ENCODE measurements around the gene P2RY8. TPM values are rescaled to one million over a fixed set of nuclear protein-coding genes. Genes with fewer than 3 reads are reported as not detected.
"Not testable (repeated sequence)": the region's sequence is repeated elsewhere in the genome, so short reads cannot be mapped to it uniquely, and the experiment has no call there.

Gene P2RY8
- total RNA-seq, 4 donors from 2014 or later: 0.36 to 1.1 (median 0.62) TPM

DNA sequence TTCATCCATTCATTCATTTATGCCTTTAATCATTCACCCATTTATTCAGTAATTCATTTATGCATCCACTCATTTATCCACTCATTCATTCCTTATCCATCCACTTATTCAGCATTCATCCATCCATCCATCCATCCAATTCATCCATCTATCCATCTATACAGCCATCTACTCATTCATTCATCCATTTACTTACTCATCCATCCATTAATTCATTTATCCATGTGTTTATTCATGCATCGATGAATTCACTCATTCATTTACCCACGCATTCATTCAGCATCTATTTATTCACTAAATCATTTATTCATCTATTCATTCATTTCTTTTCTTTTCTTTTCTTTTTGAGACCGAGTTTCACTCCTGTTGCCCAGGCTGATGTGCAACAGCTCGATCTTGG lies 10.4 kb downstream of the P2RY8 start:
- TF ChIP-seq, protein P1, sequence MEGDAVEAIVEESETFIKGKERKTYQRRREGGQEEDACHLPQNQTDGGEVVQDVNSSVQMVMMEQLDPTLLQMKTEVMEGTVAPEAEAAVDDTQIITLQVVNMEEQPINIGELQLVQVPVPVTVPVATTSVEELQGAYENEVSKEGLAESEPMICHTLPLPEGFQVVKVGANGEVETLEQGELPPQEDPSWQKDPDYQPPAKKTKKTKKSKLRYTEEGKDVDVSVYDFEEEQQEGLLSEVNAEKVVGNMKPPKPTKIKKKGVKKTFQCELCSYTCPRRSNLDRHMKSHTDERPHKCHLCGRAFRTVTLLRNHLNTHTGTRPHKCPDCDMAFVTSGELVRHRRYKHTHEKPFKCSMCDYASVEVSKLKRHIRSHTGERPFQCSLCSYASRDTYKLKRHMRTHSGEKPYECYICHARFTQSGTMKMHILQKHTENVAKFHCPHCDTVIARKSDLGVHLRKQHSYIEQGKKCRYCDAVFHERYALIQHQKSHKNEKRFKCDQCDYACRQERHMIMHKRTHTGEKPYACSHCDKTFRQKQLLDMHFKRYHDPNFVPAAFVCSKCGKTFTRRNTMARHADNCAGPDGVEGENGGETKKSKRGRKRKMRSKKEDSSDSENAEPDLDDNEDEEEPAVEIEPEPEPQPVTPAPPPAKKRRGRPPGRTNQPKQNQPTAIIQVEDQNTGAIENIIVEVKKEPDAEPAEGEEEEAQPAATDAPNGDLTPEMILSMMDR (IDR thresholded peaks at IDR 0.05 in 4 of 5, conservative IDR thresholded peaks at IDR 0.05 in 1 of 5): no peak
- TF ChIP-seq POLR2A (IDR thresholded peaks at IDR 0.05): no peak
- in situ Hi-C loops (cut with MboI; ENCODE audit: low sequenced_read_pairs in 4 of 4): no loop called here
- Histone ChIP-seq H3K4me3 (no peak overlapping the region), H3K27ac (no peak overlapping the region), H3K9me3 (no peaks in the 10 kb centered on the region), H3K4me1 (no peaks in the 10 kb centered on the region), H3K27me3 (no peaks in the 10 kb centered on the region), H3K36me3 (no peaks in the 10 kb centered on the region)
- ATAC-seq (no peak), DNase-seq (no peak)
- intact Hi-C loops (cut with DNase I; ENCODE audit: low total_unique reads): no loop called here

DNA sequence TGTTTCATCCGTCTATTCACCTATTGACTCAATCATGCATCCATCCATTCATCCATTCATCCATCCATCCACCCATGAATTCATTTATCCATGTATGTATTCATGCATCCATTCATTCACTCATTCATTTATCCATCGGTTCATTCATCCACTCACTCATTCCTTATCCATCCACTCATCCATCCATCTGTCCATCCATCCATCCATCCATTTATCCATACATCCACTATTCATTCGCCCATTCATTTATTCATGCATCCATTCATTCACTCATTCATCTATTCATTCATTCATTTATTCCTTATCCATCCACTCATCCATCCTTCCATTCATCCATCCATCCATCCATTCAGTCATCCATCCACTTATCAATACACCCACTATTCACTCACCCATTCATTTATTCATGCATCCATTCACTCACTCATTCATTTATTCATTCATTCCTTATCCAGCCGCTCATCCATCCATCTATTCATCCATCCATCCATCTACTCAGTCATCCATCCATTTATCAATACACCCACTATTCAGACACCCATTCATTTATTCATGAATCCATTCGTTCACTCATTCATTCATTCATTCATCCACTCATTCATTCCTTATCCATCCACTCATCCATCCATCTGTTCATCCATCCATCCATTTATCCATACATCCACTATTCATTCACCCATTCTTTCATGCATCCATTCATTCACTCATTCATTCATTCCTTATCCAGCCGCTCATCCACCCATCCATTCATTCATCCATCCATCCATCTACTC lies 11.2 kb downstream of the P2RY8 start:
- Histone ChIP-seq H3K27me3 (no peaks in the 10 kb centered on the region), H3K4me1 (no peaks in the 10 kb centered on the region), H3K36me3 (no peaks in the 10 kb centered on the region), H3K9me3 (no peaks in the 10 kb centered on the region), H3K4me3 (no peak overlapping the region), H3K27ac (no peak overlapping the region)
- in situ Hi-C loops (cut with MboI; ENCODE audit: low sequenced_read_pairs in 4 of 4) (no loop called here), intact Hi-C loops (cut with DNase I; ENCODE audit: low total_unique reads) (no loop called here)
- DNase-seq: no peak
- no peak for ATAC-seq
- no peak for TF ChIP-seq POLR2A (IDR thresholded peaks at IDR 0.05)
- TF ChIP-seq, protein P1 (IDR thresholded peaks at IDR 0.05 in 4 of 5, conservative IDR thresholded peaks at IDR 0.05 in 1 of 5): no peak

DNA sequence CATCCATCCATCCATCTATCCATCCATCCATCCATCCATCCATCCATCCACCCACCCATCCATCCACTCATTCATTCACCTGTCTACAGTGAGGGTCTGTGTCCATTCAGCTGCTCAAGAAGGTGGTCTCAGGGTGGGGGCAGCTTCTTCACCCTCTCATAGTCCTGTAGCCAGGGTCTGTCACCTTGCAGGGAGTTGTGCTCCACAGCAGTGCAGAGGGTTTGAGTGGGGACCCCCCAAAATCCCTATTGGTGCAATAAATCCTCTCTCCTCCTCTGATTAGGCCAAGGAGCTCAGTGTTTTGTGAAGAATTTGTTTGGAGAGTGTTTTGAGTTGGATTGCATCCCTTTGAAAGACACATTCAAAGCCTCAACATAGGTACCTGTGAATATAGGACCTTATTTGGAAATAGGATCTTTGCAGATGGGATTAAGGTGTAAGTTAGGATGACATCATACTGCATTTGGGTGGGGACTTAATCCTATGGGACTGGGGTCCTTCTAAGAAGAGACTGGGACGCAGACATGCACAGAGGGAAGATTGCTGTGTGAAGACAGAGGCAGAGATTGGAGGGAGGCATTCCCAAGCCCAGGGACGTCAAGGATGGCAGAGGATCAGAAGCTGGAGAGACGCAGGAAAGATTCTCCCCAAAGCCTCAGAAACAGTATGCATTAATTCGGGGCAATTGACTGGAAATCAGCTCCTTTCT lies 12.0 kb downstream of the P2RY8 start:
- no peak overlapping the region for H3K4me3 ChIP-seq
- in situ Hi-C loops (cut with MboI; ENCODE audit: low sequenced_read_pairs in 4 of 4): no loop called here
- DNase-seq (no peak), ATAC-seq (no peak)
- H3K36me3 ChIP-seq: no peaks in the 10 kb centered on the region
- no peaks in the 10 kb centered on the region for H3K4me1 ChIP-seq
- intact Hi-C loops (cut with DNase I; ENCODE audit: low total_unique reads): no loop called here
- H3K27ac ChIP-seq: no peak overlapping the region
- TF ChIP-seq, protein P1 (IDR thresholded peaks at IDR 0.05 in 4 of 5, conservative IDR thresholded peaks at IDR 0.05 in 1 of 5): no peak
- TF ChIP-seq POLR2A (IDR thresholded peaks at IDR 0.05): no peak
- H3K9me3 ChIP-seq: no peaks in the 10 kb centered on the region
- H3K27me3 ChIP-seq: no peaks in the 10 kb centered on the region

DNA sequence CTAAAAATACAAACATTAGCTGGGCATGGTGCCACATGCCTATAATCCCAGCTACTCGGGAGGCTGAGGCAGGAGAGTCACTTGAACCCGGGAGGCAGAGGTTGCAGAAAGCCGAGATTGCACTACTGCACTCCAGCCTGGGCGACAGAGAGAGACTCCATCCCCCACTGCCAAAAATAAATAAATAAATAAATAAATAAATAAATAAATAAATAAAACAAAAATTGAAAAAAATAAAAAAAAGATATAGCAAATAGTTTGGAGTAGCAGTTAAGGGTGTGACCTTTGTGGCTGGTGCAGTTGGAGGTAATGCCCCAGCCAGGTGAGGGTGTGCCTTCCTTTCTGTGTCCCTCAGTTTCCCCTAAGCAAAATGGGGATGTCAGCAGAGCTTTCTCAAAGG lies 14.1 kb downstream of the P2RY8 start:
- H3K9me3 ChIP-seq; DNase-seq; H3K27me3 ChIP-seq; intact Hi-C loops (cut with DNase I; ENCODE audit: low total_unique reads); H3K36me3 ChIP-seq; H3K27ac ChIP-seq; in situ Hi-C loops (cut with MboI; ENCODE audit: low sequenced_read_pairs in 4 of 4); ATAC-seq; H3K4me3 ChIP-seq; H3K4me1 ChIP-seq: not testable (repeated sequence)

DNA sequence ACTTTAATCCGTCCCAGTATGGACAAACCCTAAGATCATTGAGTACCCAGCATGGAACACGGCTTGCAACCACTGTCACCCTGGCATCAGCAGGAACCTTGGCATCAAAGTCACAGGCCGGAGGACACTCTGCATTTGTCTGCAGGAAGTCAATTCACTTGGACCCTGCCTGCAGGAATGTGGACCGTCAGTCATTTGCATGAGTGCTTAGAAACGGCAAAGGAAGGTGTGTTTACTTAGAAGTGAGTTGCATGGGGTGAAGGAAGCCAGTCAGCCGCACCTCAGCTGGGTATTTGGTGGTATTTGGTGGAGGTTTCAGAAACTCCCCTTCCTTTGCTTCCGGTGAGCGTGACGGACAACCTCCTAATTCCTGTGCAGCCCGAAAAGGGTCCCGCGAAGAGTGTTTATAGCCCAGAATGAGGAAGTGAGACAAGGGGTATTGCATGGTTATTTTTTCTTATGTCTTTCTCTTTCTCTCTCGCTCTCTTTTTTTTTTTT lies 15.5 kb downstream of the P2RY8 start:
- TF ChIP-seq, protein P1 (IDR thresholded peaks at IDR 0.05 in 4 of 5, conservative IDR thresholded peaks at IDR 0.05 in 1 of 5): no peak
- no peak for TF ChIP-seq POLR2A (IDR thresholded peaks at IDR 0.05)
- DNase-seq: no peak
- in situ Hi-C loops (cut with MboI; ENCODE audit: low sequenced_read_pairs in 4 of 4): no loop called here
- no peak overlapping the region for H3K4me3 ChIP-seq
- intact Hi-C loops (cut with DNase I; ENCODE audit: low total_unique reads): no loop called here
- H3K9me3 ChIP-seq: no peaks in the 10 kb centered on the region
- no peak overlapping the region for H3K27ac ChIP-seq
- H3K4me1 ChIP-seq: no peaks in the 10 kb centered on the region
- no peaks in the 10 kb centered on the region for H3K36me3 ChIP-seq
- no peaks in the 10 kb centered on the region for H3K27me3 ChIP-seq
- no peak for ATAC-seq

All from gastrocnemius medialis (tissue), 4 donors.